ENCODE results near the gene FMNL2. TPM values are rescaled to one million over a fixed set of nuclear protein-coding genes. Genes with fewer than 3 reads are reported as not detected.

The FMNL2 gene
- total and polyA plus RNA-seq, 10 donors: 8.8 to 59.3 (median 33.5) TPM

DNA sequence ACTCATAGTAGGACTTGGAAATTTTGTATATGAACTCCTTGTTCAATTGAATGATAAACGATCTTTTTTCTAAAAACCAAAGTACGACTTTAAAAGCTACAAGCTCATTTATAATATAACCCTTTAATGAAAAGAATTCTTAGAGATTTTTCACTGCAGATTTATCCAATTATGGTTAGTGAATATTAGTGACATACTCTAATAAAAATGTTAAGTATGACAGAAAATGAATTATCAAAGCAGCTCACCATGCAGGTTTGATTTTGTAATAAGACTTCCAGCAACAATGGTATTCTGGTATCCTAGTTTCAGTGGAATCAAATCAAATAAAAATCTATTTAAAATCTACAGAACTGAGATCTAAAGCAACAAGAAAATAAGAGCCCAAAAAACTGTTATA is 343.8 kb downstream of the FMNL2 start:
- H3K9me3 ChIP-seq: no peaks in the 10 kb centered on the region
- peaks cover 0 to 9% (median 0%) of the 10 kb centered on the region in 6 donors for H3K4me1 ChIP-seq
- intact Hi-C loops (cut with DNase I; ENCODE audit: low total_unique reads): no loop called here
- TF ChIP-seq CTCF (IDR thresholded peaks at IDR 0.05 in 8 of 11, conservative IDR thresholded peaks at IDR 0.05 in 3 of 11) (no peak), POLR2A (IDR thresholded peaks at IDR 0.05) (no peak), POLR2AphosphoS5 (IDR thresholded peaks at IDR 0.05) (no peak)
- WGBS, 5 donors: 87 to 97% (median 95%) methylated on average over 2 of the region's 2 CpGs
- no peaks in the 10 kb centered on the region for H3K27me3 ChIP-seq (replicated peaks in 1 of 7)
- DNase-seq: no peak
- H3K27ac ChIP-seq: no peak overlapping the region
- peaks cover 5 to 87% (median 66%) of the 10 kb centered on the region in 6 donors for H3K36me3 ChIP-seq
- no peak overlapping the region for H3K4me3 ChIP-seq

DNA sequence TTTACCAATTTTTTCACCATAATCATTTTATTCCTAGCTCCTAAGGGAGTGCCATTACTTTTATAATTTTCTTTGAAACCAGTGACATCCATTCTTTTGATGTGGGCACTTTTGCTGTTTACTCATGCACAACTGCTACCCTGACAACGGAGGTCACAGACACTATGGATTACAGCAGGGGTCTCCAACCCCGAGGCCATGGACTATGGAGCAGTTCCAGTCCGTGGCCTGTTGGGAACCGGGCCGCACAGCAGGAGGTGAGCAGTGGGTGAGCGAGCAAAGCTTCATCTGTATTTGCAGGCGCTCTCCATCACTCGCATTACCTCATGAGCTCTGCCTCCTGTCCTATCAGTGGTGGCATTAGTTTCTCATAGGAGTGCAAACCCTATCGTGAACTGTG is 347.7 kb downstream of the FMNL2 start:
- Histone ChIP-seq H3K27me3 (replicated peaks in 1 of 7) (no peaks in the 10 kb centered on the region), H3K4me3 (no peak overlapping the region), H3K9me3 (no peaks in the 10 kb centered on the region), H3K27ac (no peak overlapping the region), H3K36me3 (peaks cover 0 to 56% (median 36%) of the 10 kb centered on the region in 6 donors), H3K4me1 (peaks cover 0 to 12% (median 0%) of the 10 kb centered on the region in 6 donors)
- intact Hi-C loops (cut with DNase I; ENCODE audit: low total_unique reads): no loop called here
- no peak for DNase-seq
- 95 to 97% (median 95%) methylated on average over 7 to 9 of the region's 9 CpGs for WGBS, 5 donors
- TF ChIP-seq POLR2AphosphoS5 (IDR thresholded peaks at IDR 0.05) (peak in 1 of 3 donors; percentile 23), CTCF (IDR thresholded peaks at IDR 0.05 in 8 of 11, conservative IDR thresholded peaks at IDR 0.05 in 3 of 11) (no peak), POLR2A (IDR thresholded peaks at IDR 0.05) (no peak)

DNA sequence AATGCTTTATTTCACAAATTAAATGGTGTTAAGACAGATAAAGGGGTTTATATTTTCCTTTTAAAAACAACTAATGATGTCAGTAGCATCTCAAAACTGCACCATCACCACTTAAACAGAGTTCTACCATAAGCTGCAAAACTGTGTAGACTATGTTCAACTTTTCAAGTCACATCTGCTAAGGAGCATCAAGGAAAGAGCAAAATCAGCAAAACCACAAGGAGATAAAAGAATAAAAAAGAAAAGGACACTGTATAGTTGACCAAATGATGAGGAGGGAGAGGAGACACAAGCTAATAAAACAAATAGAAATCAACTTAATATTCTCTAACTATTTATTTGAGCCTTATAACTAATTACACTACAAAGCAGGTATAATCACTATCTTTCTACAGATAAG is 348.4 kb downstream of the FMNL2 start:
- no peaks in the 10 kb centered on the region for H3K9me3 ChIP-seq
- intact Hi-C loops (cut with DNase I; ENCODE audit: low total_unique reads): no loop called here
- TF ChIP-seq POLR2AphosphoS5 (IDR thresholded peaks at IDR 0.05) (no peak), POLR2A (IDR thresholded peaks at IDR 0.05) (no peak), CTCF (IDR thresholded peaks at IDR 0.05 in 8 of 11, conservative IDR thresholded peaks at IDR 0.05 in 3 of 11) (no peak)

DNA sequence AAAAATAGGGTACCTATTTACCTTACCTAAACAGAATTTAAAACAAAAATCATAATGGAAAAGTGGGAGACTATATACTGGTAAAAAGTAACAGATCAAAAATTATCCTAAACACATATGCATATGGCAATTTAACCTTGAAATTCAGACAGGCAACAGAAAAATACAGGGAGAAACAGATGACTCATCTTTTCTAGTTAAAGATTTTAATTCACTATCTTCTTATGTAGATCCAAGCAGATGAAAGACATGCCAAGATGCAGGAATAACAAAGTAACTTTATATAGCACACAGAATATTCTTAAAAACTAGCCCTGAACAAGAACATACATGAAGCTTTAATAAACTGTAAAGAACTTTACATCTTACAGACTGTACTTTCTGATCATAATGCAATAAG is 351.3 kb downstream of the FMNL2 start:
- TF ChIP-seq CTCF (IDR thresholded peaks at IDR 0.05 in 8 of 11, conservative IDR thresholded peaks at IDR 0.05 in 3 of 11) (no peak), POLR2A (IDR thresholded peaks at IDR 0.05) (no peak), POLR2AphosphoS5 (IDR thresholded peaks at IDR 0.05) (no peak)
- Histone ChIP-seq H3K36me3 (peaks cover 0 to 52% (median 7%) of the 10 kb centered on the region in 6 donors), H3K4me3 (no peak overlapping the region), H3K27me3 (replicated peaks in 1 of 7) (no peaks in the 10 kb centered on the region), H3K9me3 (no peaks in the 10 kb centered on the region), H3K27ac (no peak overlapping the region), H3K4me1 (peaks cover 0 to 12% (median 0%) of the 10 kb centered on the region in 6 donors)
- no peak for DNase-seq
- intact Hi-C loops (cut with DNase I; ENCODE audit: low total_unique reads): no loop called here

More for the DNA sequence above, 348.4 kb downstream of the FMNL2 start:
- no peak for DNase-seq
- Histone ChIP-seq H3K27ac (no peak overlapping the region), H3K4me1 (peaks cover 0 to 12% (median 0%) of the 10 kb centered on the region in 6 donors), H3K36me3 (peaks cover 0 to 56% (median 35%) of the 10 kb centered on the region in 6 donors), H3K27me3 (replicated peaks in 1 of 7) (no peaks in the 10 kb centered on the region), H3K4me3 (no peak overlapping the region)

All from spleen (tissue), 11 donors.